SH-SY5Y (cell line): ENCODE data around the gene NPIPB13.
"Not testable (repeated sequence)": the region's sequence is repeated elsewhere in the genome, so short reads cannot be mapped to it uniquely, and the experiment has no call there.

ENCODE experiments used
- GATA2 ChIP-seq: IDR thresholded peaks from 2 replicates; pipeline ENCODE4 v1.6.1; 2011; ENCODE audit warnings: mild to moderate bottlenecking, low read depth, low read length
- GATA3 ChIP-seq: IDR thresholded peaks from 2 replicates; pipeline ENCODE4 v1.6.1; 2011; ENCODE audit warnings: low read depth, mild to moderate bottlenecking, low read length, moderate library complexity

The NPIPB13 gene

GRCh38 chr16:30248379-30248778 is at the start of gene NPIPB13:
Gene NPIPB13 (minus strand): TSS chr16:30248479. CDS start chr16:30245573, 2,906 bp downstream.
- not testable (repeated sequence) for TF ChIP-seq GATA3, GATA2

- not testable (repeated sequence) for TF ChIP-seq GATA3, GATA2
Observed at GRCh38 chr16:30199049-30199448, 49.2 kb downstream of the NPIPB13 start, which contains the start of gene SULT1A3. Gene SULT1A3 (plus strand): TSS chr16:30199255. CDS start chr16:30200729, 1,474 bp downstream.
